ENCODE data around the gene HSD11B1.

GRCh38 chr1:209749670-209750323, 45.2 kb downstream of the HSD11B1 start:
- TF ChIP-seq, protein P1, sequence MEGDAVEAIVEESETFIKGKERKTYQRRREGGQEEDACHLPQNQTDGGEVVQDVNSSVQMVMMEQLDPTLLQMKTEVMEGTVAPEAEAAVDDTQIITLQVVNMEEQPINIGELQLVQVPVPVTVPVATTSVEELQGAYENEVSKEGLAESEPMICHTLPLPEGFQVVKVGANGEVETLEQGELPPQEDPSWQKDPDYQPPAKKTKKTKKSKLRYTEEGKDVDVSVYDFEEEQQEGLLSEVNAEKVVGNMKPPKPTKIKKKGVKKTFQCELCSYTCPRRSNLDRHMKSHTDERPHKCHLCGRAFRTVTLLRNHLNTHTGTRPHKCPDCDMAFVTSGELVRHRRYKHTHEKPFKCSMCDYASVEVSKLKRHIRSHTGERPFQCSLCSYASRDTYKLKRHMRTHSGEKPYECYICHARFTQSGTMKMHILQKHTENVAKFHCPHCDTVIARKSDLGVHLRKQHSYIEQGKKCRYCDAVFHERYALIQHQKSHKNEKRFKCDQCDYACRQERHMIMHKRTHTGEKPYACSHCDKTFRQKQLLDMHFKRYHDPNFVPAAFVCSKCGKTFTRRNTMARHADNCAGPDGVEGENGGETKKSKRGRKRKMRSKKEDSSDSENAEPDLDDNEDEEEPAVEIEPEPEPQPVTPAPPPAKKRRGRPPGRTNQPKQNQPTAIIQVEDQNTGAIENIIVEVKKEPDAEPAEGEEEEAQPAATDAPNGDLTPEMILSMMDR (conservative IDR thresholded peaks at IDR 0.05; ENCODE audit: low read depth, low read length) = no peak
- TF ChIP-seq POLR2A (IDR thresholded peaks at IDR 0.05; ENCODE audit: low read depth, low read length) = no peak
- no peak for TF ChIP-seq RFX5 (IDR thresholded peaks at IDR 0.05; ENCODE audit: low read depth, low read length)
- no peak for TF ChIP-seq CEBPB (IDR thresholded peaks at IDR 0.05; ENCODE audit: low read depth, low read length)
- TF ChIP-seq MXI1 (IDR thresholded peaks at IDR 0.05; ENCODE audit: borderline replicate concordance, low read depth, low read length) = no peak
- no peak for TF ChIP-seq FOS (IDR thresholded peaks at IDR 0.05; ENCODE audit: low read depth, low read length)
- TF ChIP-seq, protein P2, sequence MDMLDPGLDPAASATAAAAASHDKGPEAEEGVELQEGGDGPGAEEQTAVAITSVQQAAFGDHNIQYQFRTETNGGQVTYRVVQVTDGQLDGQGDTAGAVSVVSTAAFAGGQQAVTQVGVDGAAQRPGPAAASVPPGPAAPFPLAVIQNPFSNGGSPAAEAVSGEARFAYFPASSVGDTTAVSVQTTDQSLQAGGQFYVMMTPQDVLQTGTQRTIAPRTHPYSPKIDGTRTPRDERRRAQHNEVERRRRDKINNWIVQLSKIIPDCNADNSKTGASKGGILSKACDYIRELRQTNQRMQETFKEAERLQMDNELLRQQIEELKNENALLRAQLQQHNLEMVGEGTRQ (IDR thresholded peaks at IDR 0.05; ENCODE audit: low read depth, low read length) = no peak

Data from IMR-90 (cell line).